Bronchial epithelial cell (primary cell): ENCODE measurements around the gene ZNF44. TPM values are rescaled to one million over a fixed set of nuclear protein-coding genes. Genes with fewer than 3 reads are reported as not detected.

Source experiments
- DNase-seq: peaks from one replicate; pipeline ENCODE4 v3.0.0-alpha.2; 2010; ENCODE audit warnings: low read depth
- FAIRE-seq: peaks from 2 replicates; lab custom pipeline; 2011; peaks lifted over from hg19 to GRCh38; lab: Jason Lieb, UNC
- H3K27me3 ChIP-seq: 2 replicates; pipeline ENCODE4 v1.5.1; 2011; ENCODE audit warnings: low read length; ENCODE audit not compliant: control insufficient read depth, insufficient read depth
- H3K36me3 ChIP-seq: 2 replicates; pipeline ENCODE4 v1.5.1; 2011; ENCODE audit warnings: low read length; ENCODE audit not compliant: control insufficient read depth, insufficient read depth
- H3K4me3 ChIP-seq: 2 replicates; pipeline ENCODE4 v1.5.1; 2011; ENCODE audit warnings: mild to moderate bottlenecking, low read depth, low read length, control low read depth
- total RNA-seq: library from RNA; depleted of rRNA; stranded (reverse); fragments of >200 nt; gene quantifications from 2 replicates; pipeline ENCODE4 v1.2.1, GENCODE V29; 2014
- TF ChIP-seq, protein P1 (sequence below): IDR thresholded peaks from 2 replicates; pipeline ENCODE4 v1.5.1; 2011; ENCODE audit warnings: mild to moderate bottlenecking, moderate library complexity, low read length, control low read depth, inconsistent platforms; ENCODE audit not compliant: insufficient read depth, severe bottlenecking

The ZNF44 gene
- total RNA-seq, 1 donor from 2014 or later: 7.4 TPM

DNA sequence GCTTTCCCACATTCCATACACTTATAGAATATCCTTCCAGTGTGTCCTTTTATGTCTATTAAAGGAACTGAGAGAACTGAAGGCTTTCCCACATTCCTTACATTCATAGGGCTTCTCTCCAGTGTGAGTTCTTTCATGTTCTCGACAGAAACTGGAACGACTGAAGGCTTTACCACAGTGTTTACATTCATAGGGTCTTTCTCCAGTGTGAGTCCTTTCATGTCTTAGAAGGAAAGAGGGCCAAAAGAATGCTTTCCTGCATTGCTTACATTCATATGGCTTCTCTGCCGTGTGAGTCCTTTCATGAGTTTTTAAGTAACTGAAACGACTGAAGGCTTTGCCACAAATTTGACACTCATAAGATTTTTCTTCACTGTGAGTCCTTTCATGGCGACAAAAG, 22.3 kb downstream of the ZNF44 start:
- DNase-seq (no peak), FAIRE-seq (no peak)
- TF ChIP-seq, protein P1, sequence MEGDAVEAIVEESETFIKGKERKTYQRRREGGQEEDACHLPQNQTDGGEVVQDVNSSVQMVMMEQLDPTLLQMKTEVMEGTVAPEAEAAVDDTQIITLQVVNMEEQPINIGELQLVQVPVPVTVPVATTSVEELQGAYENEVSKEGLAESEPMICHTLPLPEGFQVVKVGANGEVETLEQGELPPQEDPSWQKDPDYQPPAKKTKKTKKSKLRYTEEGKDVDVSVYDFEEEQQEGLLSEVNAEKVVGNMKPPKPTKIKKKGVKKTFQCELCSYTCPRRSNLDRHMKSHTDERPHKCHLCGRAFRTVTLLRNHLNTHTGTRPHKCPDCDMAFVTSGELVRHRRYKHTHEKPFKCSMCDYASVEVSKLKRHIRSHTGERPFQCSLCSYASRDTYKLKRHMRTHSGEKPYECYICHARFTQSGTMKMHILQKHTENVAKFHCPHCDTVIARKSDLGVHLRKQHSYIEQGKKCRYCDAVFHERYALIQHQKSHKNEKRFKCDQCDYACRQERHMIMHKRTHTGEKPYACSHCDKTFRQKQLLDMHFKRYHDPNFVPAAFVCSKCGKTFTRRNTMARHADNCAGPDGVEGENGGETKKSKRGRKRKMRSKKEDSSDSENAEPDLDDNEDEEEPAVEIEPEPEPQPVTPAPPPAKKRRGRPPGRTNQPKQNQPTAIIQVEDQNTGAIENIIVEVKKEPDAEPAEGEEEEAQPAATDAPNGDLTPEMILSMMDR: no peak
- no peaks in the 10 kb centered on the region for H3K27me3 ChIP-seq
- no peak overlapping the region for H3K4me3 ChIP-seq
- peaks cover 7% of the 10 kb centered on the region for H3K36me3 ChIP-seq

DNA sequence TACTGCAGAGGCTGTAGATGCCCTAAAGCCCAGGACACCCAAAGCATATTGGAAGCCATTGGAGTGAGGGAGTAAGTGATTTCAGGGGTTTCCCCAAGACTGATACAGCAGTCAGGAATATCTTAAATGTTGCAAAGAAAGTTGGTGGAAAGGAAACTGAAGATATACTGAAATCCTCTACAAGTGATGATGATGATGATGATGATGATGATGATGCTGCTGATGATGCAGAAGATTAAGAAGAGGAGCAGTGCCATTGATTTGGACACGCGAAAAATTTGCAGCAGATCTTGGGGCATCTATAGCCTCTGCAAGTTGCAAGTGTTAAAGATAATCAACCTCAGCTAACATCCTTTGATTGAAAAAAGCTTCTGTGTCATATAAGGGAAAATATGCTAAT, 23.8 kb downstream of the ZNF44 start:
- H3K27me3 ChIP-seq: no peaks in the 10 kb centered on the region
- FAIRE-seq: no peak
- H3K4me3 ChIP-seq: no peak overlapping the region
- H3K36me3 ChIP-seq: peaks cover 7% of the 10 kb centered on the region
- TF ChIP-seq, protein P1: no peak
- DNase-seq: no peak

DNA sequence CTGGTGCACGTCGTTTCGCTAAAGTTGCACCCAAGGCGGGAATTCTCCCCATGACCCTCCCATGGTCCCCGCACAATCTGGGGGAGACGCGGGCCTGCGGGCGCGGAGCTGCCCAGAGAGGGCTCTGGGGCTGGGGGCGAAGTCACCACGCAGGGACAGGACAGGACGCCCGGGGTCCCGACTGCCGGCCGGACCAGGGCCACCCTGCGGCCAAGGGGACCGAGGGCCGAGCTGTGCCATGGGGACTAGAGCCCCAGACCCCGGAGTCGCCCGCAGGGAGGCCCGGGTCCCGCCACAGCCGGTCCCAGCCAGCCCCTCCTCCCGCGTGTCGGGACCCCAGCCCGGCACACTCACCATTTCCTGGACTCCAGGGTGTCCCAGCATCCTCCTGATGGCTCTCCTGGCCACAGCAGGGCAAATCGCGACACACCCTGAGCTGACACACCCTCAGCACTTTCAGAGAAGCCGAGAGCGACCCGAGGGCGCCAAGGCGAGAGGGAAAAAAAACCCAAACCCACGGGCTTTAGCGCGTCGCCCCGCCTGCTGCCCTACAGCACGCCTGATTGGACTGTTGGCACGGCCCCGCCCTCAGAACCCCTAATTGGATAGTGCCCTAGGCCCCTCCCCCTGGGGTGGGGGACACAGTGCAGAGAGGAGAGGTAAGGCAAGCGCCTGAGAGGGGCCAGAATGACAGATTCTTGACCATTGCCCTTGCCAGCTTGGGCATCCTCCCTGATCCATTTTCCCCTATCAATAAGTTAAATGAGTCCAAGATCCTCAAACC, 28.6 kb downstream of the ZNF44 start:
- DNase-seq: no peak
- FAIRE-seq: no peak
- Histone ChIP-seq H3K4me3 (no peak overlapping the region), H3K36me3 (peaks cover 1% of the 10 kb centered on the region), H3K27me3 (no peaks in the 10 kb centered on the region)
- TF ChIP-seq, protein P1: no peak

DNA sequence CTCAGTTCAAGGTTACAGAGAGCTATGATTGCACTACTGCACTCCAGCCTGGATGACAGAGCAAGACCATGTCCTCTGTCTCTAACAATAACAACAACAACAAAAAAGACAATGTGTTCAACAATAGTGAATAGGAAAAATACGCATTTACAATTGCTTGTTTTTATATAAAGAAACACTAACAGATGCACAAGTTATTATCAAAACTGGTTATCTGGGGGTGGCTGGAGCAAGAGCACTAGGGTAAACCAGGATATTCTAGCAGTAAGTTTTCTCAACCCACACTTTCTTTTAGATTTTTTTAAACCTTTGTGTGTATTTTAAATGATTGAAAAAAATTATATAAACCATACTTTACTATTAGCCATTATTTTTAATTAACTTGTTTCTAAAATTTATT, 33.1 kb downstream of the ZNF44 start:
- FAIRE-seq (no peak), DNase-seq (no peak)
- H3K4me3 ChIP-seq: no peak overlapping the region
- no peaks in the 10 kb centered on the region for H3K36me3 ChIP-seq
- H3K27me3 ChIP-seq: no peaks in the 10 kb centered on the region
- TF ChIP-seq, protein P1: no peak

DNA sequence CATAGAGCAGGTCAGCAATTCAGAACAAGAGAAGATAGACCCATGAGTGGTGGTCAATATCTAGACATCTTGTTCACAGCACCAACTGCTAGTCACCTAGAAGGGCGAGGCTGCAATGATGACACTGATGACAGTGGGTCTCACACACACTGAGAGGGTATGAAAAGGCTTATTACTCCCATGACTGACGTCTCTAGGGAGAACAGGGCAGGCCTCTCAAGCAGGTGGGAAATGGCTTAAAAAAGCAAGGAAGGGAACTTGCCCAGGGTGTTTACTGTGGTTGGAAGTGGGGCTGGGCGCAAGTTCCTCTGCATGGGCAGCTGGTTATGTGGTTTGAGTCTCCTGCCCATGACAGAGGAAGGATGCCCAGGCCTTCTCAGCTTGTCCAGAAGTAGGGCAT, 33.8 kb downstream of the ZNF44 start:
- TF ChIP-seq, protein P1: no peak
- H3K36me3 ChIP-seq: no peaks in the 10 kb centered on the region
- no peaks in the 10 kb centered on the region for H3K27me3 ChIP-seq
- no peak for FAIRE-seq
- no peak overlapping the region for H3K4me3 ChIP-seq
- DNase-seq: no peak

DNA sequence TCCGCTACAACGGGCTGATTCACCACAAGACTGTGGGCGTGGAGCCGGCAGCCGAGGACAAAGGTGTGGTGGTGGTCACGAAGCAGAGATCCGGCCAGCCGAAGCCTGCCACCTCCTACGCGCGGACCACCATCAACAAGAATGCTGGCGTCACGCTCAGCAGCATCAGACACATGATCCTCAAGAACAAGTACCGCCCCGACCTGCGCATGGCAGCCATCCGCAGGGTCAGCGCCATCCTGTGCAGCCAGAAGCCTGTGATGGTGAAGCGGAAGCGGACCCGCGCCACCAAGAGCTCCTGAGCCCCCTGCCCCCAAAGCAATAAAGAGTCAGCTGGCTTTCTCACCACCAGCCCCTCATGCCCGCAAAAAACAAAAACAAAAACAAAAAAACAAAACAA, 34.4 kb downstream of the ZNF44 start:
- DNase-seq: no peak
- TF ChIP-seq, protein P1: no peak
- Histone ChIP-seq H3K36me3 (no peaks in the 10 kb centered on the region), H3K27me3 (no peaks in the 10 kb centered on the region), H3K4me3 (no peak overlapping the region)
- no peak for FAIRE-seq
